Umbilical cord (tissue), 2 donors: ENCODE data around the gene NDEL1. TPM values are rescaled to one million over a fixed set of nuclear protein-coding genes. Genes with fewer than 3 reads are reported as not detected.

Source experiments
- DNase-seq: peaks from one replicate; pipeline ENCODE4 v3.0.0-alpha.2; 2015; ENCODE audit warnings: low spot score
- total RNA-seq: library from RNA; depleted of rRNA; stranded (reverse); fragments of >200 nt; gene quantifications from one replicate; pipeline ENCODE4 v1.2.3, GENCODE V29; 2014; ENCODE audit warnings: low replicate concordance; ENCODE audit not compliant: insufficient read depth

NDEL1 gene
- total RNA-seq, 1 donor from 2014 or later = 87.6 TPM

DNA sequence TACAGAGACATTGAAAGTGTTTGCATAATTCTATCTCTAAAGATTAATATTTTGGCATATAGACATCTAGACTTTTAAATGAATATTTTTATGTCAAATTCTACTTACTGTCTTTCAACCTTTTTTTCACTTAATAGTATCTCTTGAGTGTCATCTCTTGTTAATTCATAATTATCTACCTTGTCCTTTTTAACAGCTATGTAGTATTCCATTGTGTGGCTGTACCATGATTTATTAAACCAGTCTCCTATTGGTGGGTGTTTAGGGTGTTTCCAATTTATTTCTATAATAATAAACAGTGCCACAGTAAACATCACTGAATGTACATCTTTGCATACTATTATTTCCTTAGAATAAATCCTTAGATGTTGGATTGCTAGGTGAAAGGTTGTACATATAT lies 21.7 kb upstream of the NDEL1 start:
- no peak for DNase-seq

DNA sequence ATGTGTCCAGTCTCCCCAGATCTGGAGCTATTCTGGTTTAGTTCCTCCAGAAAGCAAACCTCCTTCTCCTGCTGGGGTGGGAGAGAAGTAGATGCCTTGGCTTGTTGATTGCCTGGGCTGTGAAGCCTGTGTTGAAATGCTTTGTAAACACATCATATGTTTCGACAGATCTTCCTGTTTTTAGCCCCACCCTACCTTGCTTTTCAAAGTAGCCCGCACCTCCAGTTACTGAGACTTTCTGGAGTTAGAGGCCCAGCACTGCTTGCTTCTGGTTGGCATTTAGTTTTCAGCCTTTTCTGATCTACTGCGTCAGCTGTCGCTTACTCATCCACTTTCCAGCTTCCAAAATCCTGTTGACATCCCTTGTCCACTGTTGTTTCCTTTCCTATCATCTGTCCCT lies 17.9 kb upstream of the NDEL1 start:
- no peak for DNase-seq

DNA sequence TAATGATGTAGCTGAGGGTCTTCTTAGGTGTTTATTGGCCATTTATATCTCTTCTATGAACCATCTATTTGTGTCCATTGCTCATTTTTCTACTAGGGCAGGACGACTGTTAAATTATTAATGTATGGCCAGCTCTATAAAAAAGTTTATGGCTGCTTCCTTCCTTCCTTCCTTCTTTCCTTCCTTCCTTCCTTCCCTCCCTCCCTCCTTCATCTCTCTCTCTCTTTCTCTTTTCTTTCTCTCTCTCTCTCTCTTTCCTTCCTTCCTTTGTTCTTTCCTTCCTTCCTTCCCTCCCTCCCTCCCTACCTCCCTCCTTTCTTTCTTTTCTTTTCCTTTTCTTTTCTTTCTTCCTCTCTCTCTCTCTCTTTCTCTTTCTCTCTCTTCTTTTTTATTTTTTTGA lies 17.2 kb upstream of the NDEL1 start:
- no peak for DNase-seq

DNA sequence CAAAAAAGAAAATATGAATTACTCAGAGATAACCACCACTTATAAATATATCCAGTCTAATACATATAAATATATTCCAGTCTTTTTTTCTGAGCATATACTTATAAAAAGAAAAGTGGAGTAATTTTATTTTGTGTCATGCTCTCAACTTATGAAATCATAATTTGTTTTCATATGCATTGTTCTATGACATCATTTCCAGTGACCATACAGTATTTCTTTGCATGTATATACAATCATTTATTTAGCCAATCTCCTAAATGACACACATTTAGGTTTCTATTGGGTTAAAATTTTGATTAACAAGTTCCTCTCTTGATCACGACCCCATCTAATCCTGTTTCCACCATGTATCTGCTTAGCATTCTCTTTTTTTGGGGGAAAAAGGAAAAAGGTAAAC lies 16.4 kb upstream of the NDEL1 start:
- no peak for DNase-seq

DNA sequence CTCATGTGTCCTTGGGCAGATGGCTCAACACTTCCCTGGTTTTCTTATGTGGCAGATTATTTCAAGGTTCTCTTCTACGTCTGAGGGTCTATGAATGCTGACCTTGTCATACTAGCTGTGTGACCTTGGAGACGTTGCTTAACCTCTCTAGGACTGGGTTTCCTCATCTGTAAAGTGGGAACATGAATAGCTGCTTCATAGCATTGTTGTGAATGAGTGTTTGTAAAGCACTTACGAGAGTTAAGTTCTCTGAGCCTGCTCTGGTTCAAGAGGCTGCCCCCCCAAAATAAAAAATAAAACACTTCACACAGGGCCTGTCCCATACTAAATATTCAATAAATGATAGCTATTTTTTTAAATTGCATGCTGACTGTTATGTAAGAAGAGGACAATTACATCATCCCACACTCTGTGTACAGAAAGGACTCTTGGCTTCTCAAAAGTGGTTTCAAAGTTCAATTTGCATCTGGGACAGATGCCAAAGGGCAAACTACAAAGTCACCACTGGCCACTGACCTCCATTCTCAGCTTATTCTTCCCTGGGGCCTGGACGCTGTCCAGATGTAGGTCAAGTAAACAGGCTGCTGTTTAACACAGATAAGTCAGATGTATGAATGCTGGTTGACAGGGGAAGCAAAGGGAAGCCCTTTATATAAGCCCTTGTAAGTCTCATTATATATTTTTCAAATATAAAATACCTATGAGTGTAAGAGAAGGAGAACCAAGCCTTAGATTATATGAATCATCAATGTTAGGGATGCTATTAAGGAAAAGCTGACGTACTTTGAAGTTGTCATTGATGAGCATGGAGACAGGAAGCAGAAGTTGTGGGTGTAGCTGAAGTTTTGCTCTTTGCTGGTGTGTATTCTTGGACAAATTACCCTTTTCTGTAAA lies 15.4 kb upstream of the NDEL1 start:
- peak; percentile 9 for DNase-seq

DNA sequence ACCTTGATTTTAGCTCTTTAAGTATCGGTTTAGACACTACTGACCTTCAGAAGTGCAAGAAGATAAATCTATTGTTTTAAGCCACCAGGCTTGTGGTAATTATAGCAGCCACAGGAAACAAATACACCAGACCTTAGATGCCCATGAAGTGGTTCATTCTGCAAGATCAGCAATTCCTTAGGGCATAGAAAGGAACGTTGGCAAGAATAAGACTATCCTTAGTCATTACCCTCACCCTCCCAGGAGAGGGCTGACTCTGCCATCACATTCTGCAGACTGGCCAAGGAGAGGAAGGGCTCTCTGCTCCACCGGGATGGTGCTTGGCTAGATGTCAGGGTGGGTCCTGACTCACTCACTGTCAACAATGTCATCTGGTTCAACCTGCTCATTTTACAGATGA lies 14.1 kb upstream of the NDEL1 start:
- no peak for DNase-seq

DNA sequence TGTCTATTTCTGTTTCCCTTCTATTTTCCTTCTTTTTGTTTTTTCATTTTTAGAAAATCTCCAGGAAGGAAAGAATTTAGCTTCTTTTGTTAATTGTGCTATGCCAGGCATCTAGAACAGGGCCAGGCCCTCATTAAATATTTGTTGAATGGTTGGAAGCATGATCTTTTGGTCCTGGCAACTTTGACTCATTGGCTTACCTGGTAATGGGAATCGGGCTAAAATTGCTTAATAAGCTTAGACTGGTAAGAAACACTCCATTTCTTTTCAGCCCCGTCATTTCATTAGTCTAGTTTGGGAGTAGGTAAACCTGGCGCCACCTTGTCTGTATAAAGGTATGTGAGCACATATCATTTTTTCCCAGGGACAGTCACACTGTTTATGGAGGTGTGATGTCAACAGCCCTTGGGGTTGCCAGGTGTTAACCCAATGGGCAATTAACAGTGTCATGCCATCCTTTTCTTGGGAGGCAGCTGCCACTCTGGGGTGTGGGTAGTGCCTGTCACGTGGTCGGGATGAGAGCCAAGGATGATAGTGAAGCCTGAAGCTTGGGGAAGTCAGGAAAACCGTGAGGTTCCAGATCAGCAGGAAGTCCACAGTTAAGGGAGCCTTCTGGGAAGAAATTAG lies 9.5 kb upstream of the NDEL1 start:
- DNase-seq = no peak

DNA sequence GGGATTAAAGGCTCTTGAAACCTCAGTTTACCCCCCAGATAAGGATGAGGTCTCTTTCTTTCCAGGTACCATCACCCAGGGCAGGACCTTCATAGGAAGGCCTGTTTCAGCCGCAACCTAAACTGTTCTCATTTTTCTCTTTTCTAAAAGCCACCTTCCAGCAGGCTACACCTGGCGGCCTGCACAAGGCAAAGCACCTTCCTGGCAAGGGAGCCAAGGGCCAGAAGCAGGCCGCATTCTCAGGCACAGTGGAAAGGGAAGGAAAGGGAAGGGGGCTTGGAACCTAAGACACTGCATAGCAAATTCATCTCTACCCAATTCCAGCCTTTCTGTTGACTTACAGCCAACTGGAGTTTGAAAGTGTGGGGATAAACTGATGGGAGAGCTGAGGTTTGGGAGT lies 8.9 kb upstream of the NDEL1 start:
- DNase-seq = no peak

DNA sequence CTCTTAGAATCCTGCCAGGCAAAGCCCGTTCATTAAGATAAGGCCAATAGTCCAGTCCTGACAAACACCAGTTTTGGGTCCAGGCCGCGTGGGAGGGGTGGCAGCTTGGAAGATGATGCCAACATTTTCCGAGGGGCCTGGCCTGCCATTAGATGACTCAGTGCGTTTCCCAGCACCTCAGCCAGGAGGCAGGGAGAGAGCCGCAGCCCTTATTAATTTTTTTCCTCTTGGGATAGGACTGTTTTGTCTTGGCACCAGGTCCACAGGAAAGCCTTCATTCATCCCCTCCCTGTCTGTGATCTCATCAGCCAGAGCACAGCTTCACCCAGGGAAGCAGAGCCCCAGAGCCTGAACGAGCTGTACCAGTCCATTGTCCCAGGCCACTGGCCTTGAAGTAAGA lies 4.7 kb upstream of the NDEL1 start:
- peak; percentile 47 for DNase-seq

DNA sequence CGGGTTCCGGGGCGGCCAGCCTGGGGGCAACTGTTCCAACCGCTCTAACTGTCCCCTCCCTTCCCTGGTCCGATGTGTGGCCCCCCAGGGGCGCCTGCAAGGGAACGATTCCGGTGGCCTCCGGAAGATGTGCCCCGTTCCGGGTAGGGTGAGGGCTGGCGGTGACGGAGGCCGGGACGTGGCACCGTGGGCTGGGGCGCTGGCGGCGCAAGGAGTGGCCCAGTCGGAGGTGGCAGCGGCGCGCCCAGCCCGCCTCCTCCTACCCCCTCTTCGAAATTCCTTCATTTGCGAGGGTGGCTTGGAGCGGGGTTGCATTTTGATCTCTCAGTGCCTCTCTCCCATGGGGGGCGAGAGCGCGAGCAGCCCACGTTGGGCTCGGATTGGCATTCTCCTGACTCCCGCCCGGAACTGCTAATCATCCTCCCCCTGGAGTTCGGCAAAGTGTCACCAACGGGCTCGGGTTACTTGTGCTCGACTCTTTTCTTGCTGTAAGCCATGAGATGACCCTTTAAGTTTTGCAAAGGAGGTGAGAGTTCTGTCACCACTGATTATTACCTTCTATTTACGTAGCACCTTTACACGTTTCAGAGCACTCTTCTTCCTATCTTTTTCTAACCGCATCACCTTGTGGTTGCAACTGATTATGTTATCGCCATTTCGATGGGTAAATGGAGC lies 622 bp downstream of the NDEL1 start:
- DNase-seq = peak; percentile 67

DNA sequence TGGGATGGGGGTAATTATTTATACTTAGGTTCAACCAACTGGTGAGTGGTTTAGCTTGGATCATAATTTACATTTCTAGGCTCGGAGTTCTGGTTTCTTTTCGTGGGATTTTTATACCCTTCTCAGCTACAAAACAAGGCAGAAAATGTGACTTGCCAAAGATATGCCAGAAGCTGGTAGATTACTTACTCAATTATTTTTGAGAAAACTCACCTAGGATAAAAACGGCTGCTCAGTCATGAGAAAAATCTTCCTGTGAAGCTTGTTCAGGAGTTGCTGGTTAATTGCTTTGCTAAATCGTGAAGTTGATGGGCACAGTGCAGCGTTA lies 1.1 kb downstream of the NDEL1 start:
- DNase-seq = no peak

DNA sequence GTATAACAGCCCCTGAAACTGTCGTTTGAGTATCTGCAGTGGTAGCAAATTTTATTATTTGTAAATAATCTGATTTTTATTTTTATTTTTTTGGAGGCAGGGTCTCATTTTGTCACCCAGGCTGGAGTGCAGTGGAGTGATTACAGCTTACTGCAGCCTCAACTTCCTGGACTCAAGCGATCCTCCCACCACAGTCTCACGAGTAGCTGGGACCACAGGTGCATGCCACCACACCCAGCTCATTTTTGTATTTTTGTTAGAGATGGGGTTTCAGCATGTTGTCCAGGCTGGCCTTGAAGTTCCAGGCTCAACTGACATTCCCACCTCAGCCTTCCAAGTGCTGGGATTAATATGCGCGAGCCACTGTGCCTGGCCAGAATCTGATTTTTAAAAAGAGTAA lies 2.8 kb downstream of the NDEL1 start:
- no peak for DNase-seq

DNA sequence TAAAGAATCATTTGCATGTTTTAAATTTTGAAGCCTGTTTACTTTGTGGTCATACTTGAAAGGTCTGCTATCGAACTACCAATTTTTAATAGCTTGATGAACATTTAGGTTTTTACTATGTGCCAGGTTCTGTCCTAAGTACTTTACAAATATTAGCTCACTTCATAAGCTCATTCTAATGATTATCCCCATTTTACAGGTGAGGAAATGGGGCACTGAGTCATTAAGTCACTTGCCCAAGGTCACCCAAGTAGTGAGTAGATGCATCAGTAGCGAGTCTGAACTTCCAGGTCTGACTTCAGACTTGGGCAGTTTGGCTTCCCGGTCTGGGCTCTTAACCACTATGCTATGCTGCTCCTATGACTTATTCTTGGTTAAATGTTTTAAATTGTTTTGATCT lies 4.0 kb downstream of the NDEL1 start:
- DNase-seq = no peak

DNA sequence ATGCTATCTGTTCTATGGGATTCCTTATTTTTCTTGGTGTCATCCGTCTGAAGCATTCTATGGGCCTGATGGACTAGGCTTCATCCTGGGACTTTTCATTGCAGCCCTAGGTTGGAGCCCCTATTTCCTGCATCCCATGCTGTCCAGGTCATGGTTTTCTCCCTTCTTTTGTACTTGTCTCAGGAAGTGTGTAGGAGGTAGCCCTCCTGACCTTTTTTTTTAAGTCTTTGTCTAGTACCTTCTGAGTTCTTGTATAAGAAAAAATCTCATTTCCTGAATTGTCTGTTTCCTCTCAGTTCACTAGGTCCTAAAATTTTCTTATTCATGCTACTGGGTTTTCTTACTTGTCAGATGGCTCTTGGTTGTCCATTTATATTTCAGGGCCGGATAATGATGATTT lies 6.0 kb downstream of the NDEL1 start:
- DNase-seq = no peak

DNA sequence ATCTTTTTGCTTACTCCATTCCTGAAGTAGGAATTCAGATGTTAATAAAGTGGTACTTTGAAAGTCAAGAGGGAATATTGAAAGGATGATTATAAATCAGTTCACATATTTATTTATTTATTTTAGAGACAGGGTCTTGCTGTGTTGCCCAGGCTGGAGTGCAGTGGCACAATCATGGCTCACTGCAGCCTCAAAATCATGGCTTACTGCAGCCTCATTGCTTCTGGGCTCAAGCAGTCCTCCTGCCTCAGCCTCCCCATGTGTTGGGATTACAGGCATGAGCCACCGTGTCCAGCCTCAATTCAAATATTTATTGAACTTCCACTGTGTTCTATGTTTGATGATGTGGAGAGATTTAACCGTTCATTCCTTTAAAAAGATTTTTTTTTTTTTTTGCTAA lies 6.6 kb downstream of the NDEL1 start:
- DNase-seq = no peak

DNA sequence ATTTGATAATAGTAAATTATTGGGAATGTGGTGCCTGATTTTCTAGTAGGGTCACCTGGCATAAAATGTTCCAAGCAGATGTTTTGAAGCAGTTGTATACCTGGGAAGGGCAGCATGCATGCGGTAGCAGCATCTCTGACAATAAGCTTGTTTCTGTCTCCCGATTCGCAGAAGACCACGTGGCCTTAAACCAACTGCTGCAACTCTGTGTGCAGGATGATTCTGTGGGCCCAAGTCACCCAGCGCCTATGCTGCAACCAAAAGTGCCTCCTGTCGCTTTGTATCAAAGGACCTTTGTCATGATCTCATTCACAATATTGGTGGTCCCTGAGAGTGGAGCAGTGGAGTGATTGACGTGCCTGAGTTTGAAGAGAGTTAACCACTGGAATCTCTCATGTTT lies 8.1 kb downstream of the NDEL1 start:
- no peak for DNase-seq

DNA sequence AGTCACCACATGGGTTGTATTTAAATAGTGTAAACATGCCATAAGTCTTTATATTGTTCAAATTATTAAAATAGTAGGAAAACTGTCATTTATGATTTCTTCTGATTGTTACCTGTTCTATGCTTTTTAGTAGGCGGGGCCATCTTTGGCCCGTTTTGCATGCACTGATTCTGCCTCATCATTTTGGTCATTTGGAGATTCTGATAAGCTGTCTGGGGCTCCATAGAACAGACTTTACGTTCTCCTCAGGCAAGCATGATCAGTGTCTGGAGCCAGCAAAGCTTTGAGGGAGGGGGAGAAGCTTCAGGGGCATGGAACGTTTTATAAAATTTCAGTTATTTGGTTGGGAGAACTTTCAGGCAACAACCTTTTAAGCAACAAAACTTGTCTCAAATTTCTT lies 8.8 kb downstream of the NDEL1 start:
- DNase-seq = no peak

DNA sequence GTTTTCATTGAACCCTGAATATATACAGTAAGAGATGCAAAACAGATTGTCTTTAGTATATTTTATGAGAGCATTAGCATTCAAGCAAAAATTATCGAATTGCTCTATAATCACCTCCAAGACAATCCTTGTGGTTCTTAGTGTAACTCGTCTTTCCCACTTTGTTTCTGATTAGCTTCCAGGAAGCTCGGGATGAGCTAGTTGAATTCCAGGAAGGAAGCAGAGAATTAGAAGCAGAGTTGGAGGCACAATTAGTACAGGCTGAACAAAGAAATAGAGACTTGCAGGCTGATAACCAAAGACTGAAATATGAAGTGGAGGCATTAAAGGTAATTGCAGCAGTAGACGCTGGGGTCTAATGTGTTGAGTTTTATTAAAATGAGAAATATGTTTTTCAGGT lies 9.9 kb downstream of the NDEL1 start:
- DNase-seq = no peak

DNA sequence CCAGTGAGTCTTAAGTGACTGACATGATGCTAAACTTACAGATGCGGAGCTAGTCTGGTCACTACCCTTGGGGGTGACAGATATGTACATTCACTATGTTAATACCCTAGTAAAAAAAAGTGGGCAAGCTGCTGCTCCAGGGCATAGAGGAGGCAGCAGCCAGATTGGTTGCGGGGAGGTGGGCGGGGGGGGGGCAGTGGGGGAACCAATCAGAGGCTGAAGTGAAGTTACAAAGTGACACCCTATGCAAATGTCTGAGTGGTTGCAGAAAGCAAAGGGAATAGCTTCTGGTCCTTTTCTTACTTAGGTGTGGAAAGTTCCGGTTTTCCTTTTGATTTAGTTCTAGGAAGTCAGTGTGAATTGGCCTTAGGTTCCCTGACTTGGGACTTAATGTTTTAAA lies 12.1 kb downstream of the NDEL1 start:
- DNase-seq = no peak

DNA sequence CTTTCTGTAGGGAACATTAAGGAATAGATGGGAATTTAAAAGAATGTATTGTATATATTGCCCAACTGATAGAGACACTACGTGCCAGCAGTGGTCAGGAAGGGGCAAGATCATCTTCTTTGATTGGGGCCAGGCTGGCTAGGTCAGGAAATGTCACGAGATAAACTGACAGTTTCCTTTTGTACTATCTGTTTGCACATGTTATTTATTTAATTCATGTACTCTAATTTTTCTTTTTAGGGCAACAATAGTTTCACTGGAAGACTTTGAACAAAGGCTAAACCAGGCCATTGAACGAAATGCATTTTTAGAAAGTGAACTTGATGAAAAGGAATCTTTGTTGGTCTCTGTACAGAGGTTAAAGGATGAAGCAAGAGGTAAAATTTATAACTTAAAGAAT lies 12.6 kb downstream of the NDEL1 start:
- no peak for DNase-seq

DNA sequence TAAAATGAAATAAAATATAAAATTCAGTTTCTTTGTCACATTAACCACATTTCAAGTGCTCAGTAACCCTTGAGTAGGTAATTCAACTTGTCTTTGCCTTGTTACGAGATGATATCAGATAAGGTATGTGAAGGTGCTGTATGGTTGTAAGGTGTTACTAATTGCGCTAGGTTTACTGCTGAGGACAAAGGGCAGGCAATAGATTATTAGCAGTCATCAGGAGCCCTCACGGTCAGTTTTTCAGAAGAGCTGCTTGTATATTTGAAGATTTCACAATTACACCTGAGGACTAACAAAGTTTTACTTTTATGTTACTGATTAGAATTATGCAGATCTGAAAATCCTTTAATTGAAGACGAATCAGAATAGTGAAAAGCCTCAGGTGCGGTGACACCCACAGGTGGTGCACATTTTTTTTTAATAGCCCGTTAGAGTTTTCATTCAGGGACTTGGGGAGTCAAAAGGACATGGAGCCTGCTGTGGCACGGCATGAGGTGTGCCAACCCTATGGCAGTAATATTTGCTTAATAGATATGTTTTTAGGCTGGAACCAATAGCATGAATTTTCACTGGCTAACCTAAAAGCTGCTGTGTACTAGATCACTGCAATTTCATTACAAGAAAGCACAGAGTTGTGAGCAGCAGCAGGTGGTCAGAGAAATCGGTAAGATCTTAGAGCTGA lies 16.4 kb downstream of the NDEL1 start:
- DNase-seq = no peak

DNA sequence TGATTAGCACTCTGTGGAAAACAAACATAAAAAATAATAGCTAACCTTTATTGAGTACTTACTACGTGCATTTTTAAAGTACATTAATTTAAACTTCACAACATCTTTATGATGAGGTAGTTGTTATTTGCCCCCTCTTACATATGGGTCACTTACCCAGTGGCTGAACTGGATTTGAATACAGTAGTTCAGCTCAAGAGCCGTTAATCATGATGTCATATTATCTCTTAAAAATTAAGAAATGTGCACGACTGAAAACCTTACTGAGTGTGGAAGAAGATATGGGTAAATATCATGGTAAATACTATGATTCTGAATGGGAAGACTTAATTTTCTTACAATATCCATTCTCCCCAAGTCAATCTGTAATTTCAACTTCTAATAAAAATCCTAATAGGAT lies 17.6 kb downstream of the NDEL1 start:
- no peak for DNase-seq
